RKO (cell line): ENCODE results near the gene C16orf74.
A peak's percentile ranks its signal among the peaks of the same experiment; 100 is the strongest.

Experiments used
- DNase-seq: peaks from one replicate; pipeline ENCODE4 v3.0.0-alpha.2; 2016; ENCODE audit warnings: low spot score

C16orf74 gene

DNA sequence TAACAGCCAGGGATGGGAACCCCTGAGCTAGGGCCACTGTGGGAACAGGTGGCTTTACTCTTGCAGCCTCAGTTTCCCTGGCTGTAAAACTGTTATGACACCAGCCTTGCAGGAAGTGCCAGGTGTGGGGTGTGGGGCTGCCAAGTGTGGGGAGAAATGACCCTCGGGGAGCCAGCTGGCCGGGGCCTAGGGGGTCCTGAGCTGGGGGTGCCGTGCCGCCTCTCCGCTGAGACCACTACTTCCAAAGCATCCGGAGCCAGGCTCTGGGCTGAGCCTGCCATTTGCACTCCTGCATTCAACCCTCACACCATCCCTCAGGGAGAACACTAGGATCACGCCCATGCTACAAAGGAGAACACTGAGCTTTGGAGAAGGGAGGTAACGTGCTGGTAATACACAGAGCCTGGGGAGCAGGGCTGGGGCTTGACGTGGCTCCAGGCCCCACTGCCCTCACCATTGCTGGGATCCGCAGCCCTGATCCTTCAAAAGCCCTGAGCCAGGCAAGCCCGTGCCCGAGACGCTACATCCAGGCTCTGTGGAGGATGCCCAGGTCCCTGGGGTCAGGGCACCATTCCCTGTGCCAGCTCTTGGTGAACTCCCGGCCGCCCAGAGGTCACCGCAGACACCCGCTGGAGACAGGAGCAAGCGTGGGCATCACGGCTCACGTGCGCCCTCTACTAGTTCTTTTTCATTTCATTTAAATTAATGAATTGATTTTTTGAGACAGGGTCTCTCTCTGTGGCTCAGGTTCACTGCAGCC is 33.3 kb downstream of the C16orf74 start:
- peak; percentile 54 for DNase-seq

- no peak for DNase-seq
These were observed 34.2 kb downstream of the C16orf74 start for GRCh38 chr16:85716680-85717038.

GRCh38 chr16:85716022-85716679 is 34.7 kb downstream of the C16orf74 start:
- no peak for DNase-seq

DNA sequence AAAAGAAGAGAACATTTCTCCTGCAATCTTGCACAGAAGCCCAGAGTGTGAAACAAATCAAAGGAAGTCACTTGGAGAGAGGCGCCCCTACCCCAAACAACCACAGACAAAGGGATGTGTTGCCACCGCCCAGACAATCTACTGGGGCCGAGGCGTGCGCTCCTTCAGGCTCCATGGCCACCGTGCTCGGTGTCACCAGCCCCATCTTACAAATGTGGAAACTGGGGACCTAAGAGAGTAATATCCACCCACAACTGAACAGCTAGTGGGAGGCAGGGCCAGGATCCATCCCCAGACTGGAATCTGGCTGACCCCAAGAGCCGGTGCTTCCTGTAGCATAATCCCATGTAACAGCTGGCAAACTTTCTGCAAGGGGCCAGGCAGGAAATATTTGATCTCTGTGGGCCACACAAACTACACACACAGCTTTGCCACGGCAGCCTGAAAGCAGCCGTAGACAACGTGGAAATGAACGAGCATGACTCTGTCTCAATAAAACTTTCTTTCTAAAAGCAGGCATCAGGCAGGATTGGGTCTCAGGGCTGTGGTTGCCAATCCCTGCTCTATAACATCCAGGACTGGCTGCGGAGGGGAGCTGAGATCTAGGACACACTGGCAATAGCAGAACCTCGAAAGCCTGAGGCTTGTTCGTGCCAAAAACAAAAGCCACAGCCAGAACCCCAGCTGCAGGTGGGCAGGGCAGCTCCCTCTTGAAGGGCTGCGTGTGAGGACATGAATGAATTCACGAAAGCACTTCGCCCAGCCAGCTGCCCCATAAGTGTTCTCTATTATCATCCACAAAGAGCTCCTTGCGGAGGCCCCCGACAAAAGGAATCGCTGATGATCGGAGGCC is 35.5 kb downstream of the C16orf74 start:
- DNase-seq: no peak

DNA sequence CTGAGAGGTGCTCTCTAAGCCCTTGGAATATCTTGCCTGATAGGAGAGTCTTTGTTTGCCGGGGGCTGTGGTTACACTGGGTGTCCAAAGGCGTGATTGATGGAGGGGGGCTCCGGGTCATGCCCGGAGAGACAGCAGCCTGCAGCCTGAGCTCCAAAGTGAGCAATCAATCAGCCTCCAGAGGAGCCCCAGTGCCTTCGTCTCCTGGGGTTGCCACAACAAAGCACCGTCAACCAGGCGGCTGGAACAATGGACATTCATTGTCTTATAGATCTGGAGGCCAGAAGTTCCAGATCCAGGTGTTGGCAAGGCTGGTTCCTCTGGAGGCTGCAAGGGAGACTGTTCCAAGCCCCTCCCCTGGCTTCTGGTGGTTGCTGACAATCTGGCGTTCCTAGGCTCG is 38.1 kb downstream of the C16orf74 start:
- DNase-seq: no peak

GRCh38 chr16:85711982-85712587 is 38.8 kb downstream of the C16orf74 start:
- DNase-seq: no peak

- DNase-seq: no peak
These were observed 40.2 kb downstream of the C16orf74 start for GRCh38 chr16:85710732-85711131.

DNA sequence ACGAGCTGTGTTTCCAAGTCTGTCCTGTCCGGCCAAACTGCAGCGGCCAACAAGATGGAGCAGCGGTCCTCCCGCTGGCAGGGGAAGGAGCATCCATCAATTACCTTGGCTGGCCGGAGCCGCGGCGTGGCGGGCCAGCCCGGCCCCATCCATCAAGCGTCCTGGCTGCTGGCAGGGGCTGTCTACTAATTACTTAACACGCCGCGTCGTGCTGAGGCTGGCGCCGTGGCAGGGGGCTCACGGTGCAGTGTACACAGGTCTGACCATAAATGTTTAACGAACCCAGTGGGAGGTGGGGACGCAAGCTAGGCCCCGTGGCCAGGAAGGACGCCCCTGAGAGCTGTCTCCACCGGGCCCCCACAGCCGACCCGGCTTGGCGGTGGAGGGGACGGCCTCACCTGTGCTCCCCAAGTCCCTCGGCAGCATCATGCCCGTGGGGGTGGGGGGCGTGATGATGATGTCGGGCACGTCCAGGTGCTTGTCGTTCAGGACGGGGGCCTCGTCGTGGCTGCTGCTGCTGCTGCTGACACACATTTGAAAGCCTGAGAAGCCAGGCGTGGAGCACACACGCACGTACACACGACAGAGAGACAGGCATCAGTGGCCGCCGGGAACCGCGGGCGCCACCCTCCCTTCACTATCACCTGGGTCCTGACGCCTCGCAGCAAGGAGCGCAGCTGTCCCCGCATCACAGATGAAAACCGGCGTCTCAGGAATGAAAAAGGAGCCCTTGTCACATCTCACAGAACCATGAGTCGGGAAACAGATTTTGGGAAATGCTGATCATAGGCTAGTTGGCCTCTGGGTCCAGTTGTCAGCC is 40.9 kb downstream of the C16orf74 start:
- no peak for DNase-seq

- DNase-seq: no peak
These were observed 42.6 kb downstream of the C16orf74 start for GRCh38 chr16:85708338-85708737.

DNA sequence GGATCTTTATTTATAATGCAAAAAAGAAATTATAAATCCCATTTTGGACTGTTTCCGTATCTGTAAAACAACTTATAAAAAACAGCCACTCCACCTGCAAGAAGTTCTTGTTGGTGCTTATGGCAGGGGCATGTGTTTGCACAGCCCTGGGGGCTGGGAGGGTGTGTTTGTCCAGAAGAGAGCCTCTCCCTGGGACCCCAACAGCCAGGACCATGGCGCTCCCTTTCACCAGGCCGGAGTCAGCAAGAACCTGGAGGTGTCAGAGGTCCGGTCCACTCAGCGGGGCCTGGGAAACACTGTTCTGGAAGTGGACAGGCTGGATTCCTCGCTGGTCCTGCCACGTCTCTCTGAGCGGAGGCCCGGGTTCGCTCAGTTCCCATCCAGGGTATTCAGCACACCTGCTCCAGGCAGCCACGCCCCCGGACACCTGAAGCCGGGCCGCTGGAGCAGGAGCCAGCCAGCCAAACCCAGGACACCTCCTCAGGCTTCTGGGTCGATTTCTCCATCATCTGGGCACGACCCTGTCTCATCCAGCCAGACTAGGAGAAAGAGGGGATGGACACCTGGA is 43.3 kb downstream of the C16orf74 start:
- no peak for DNase-seq

- DNase-seq: no peak
These were observed 44.4 kb downstream of the C16orf74 start for GRCh38 chr16:85706449-85707034.

- no peak for DNase-seq
These were observed 45.7 kb downstream of the C16orf74 start for GRCh38 chr16:85704900-85705846.

DNA sequence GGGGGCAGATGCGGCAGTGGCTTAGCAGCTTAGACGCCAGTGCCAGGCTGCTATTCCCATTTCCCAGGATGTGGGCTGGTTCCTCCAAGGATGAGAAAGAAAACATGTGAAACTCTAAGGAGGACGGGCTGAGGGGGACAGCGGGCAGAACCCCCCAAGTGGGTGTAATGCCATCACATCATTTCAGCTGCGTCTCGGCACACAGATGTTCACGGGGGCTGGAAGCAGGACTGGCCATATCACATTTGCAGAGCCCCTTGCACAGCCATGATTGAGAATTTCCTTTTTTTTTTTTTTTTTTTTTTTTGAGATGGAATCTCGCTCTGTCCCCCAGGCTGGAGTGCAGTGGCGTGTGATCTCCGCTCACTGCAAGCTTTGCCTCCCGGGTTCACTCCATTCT is 46.9 kb downstream of the C16orf74 start:
- DNase-seq: no peak

- peak; percentile 63 for DNase-seq
These were observed 51.3 kb downstream of the C16orf74 start for GRCh38 chr16:85699628-85700027.

DNA sequence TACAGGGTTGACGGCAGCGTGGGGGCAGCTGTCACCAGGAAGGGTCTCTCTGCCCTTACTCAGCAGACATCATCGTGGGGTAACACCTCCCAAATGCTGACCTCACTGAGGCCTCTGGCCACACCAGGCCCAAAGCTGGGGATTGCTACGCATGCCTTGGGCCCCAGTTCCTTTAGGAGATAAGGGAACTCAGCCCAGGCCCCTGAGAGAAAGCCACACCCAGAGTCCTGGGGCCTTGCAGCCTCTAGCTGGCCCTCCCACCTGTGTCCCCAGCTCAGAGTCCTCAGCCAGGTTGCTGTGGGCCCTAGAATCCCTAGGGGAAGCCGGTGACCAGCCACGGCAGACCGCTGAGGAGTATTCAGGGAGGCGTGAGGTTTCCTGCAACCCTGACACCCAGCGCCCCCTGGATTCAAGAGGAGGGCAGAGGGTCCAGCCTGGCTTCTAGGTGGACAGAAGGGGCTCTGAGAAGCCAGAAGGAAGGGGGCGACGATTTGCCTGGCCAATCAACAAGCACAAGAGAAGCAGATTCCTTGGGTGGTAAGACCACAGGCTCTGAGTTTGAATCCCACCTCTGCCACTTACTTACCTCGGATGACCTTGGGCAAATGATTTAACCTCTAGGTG is 51.8 kb downstream of the C16orf74 start:
- DNase-seq: no peak

DNA sequence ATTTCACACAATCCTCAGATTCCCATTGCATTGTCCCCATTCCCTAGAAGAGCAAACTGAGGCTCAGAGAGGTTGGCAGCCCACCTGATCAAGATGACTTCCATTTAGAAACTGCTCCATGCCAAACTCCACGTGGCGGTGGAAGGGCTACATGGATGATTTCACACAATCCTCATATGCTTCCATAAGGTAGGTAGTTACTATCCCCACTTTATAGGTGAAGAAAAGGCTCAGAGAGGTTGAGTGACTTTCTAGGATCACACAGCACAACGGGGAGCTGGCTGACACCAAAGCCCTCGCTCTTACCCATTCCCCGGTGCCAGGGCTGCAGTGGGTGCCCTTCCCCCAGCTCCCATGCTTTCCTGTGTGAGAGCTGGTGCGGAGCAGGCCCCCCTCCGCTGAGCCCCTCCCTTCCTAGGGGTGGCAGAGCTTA is 52.4 kb downstream of the C16orf74 start:
- DNase-seq: no peak

GRCh38 chr16:85697431-85697830 is 53.5 kb downstream of the C16orf74 start:
- DNase-seq: no peak

- DNase-seq: no peak
These were observed 54.1 kb downstream of the C16orf74 start for GRCh38 chr16:85696781-85697180.
